PC-3 (cell line): ENCODE results near the gene ATP5PD. TPM values are rescaled to one million over a fixed set of nuclear protein-coding genes. Genes with fewer than 3 reads are reported as not detected.
"Not testable (repeated sequence)": the region's sequence is repeated elsewhere in the genome, so short reads cannot be mapped to it uniquely, and the experiment has no call there.

Source experiments
- ATAC-seq: fragments of 200-7000 bp; cut with Tn5 transposase; 2 replicates; pipeline ENCODE4 v1.9.1; 2020; ENCODE audit warnings: mild to moderate bottlenecking, moderate library complexity
- BruUV-seq: library from RNA; stranded (reverse); fragments of 400-500 nt; replicated peaks from 2 replicates; lab custom pipeline; 2021; lab: Mats Ljungman, UMichigan
- CTCF ChIA-PET: fragments of 300-600 bp; sonication (Branson Sonifier 250); formaldehyde crosslinking; loops from one replicate; lab custom pipeline; 2022; ENCODE audit warnings: antibody characterized with exemption; lab: Charles Lee
- POLR2A ChIA-PET: fragments of 300-600 bp; sonication (Branson Sonifier 250); formaldehyde crosslinking; loops from one replicate; lab custom pipeline; 2022; ENCODE audit warnings: antibody characterized with exemption; ENCODE audit not compliant: unreplicated experiment; lab: Charles Lee
- DNase-seq: peaks from one replicate; pipeline ENCODE4 v3.0.0-alpha.2; 2015
- H2AFZ ChIP-seq: fragments of 300-600 bp; sonication (generic); 2 replicates; pipeline ENCODE4 v1.6.0; 2016; ENCODE audit warnings: antibody characterized with exemption, low read length
- H3F3A ChIP-seq: fragments of 300-600 bp; sonication (generic); one replicate; pipeline ENCODE4 v1.6.0; 2017; ENCODE audit warnings: antibody characterized with exemption, low read length, control low read depth, mild to moderate bottlenecking; ENCODE audit not compliant: unreplicated experiment
- H3K27ac ChIP-seq: fragments of 300-600 bp; sonication (generic); 2 replicates; pipeline ENCODE4 v1.5.1; 2016; ENCODE audit warnings: mild to moderate bottlenecking, low read length
- H3K27me3 ChIP-seq: fragments of 300-600 bp; sonication (generic); 2 replicates; pipeline ENCODE4 v1.6.1; 2016; ENCODE audit warnings: low read length, mixed read lengths
- H3K36me3 ChIP-seq: fragments of 300-600 bp; sonication (generic); 2 replicates; pipeline ENCODE4 v1.6.1; 2016; ENCODE audit warnings: low read depth, mixed run types, low read length, mixed read lengths
- H3K4me1 ChIP-seq: fragments of 300-600 bp; sonication (generic); 2 replicates; pipeline ENCODE4 v1.5.1; 2016; ENCODE audit warnings: low read length; ENCODE audit not compliant: insufficient read depth
- H3K4me2 ChIP-seq: fragments of 300-600 bp; sonication (generic); 2 replicates; pipeline ENCODE4 v1.6.0; 2016; ENCODE audit warnings: low read length
- H3K4me3 ChIP-seq: fragments of 300-600 bp; sonication (generic); 2 replicates; pipeline ENCODE4 v1.5.1; 2016; ENCODE audit warnings: mild to moderate bottlenecking, low read length, mixed read lengths
- H3K79me2 ChIP-seq: fragments of 300-600 bp; sonication (generic); 2 replicates; pipeline ENCODE4 v1.6.1; 2017; ENCODE audit warnings: low read length, mixed read lengths
- H3K9ac ChIP-seq: fragments of 300-600 bp; sonication (generic); 2 replicates; pipeline ENCODE4 v1.6.0; 2016; ENCODE audit warnings: mild to moderate bottlenecking, low read length
- H3K9me2 ChIP-seq: fragments of 300-600 bp; sonication (generic); replicated peaks from 2 replicates; pipeline ENCODE4 v1.6.1; 2016; ENCODE audit warnings: mixed run types, low read length, mixed read lengths
- H3K9me3 ChIP-seq: fragments of 300-600 bp; sonication (generic); 2 replicates; pipeline ENCODE4 v1.6.1; 2016; ENCODE audit warnings: low read length, mixed read lengths
- H4K20me1 ChIP-seq: fragments of 300-600 bp; sonication (generic); 2 replicates; pipeline ENCODE4 v1.6.1; 2016; ENCODE audit warnings: low read length, mixed read lengths
- CTCF ChIP-seq: fragments of 300-600 bp; sonication (generic); conservative IDR thresholded peaks from 2 replicates; pipeline ENCODE4 v1.5.1; 2017; ENCODE audit warnings: antibody characterized with exemption, low read depth, mild to moderate bottlenecking, low read length
- EZH2 ChIP-seq: fragments of 300-600 bp; sonication (generic); IDR thresholded peaks from one replicate; pipeline ENCODE4 v1.6.1; 2017; ENCODE audit warnings: antibody characterized with exemption, mild to moderate bottlenecking, low read length; ENCODE audit not compliant: unreplicated experiment
- EZH2phosphoT487 ChIP-seq: fragments of 300-600 bp; sonication (generic); IDR thresholded peaks from 2 replicates; pipeline ENCODE4 v1.6.1; 2018; ENCODE audit warnings: mild to moderate bottlenecking, antibody characterized with exemption, low read length, borderline replicate concordance
- intact Hi-C: fragments of 100-400 bp; cut with micrococcal nuclease; formaldehyde crosslinking; loops from 2 replicates; pipeline ENCODE4 v1.9.0; 2023
- total RNA-seq: library from RNA; depleted of rRNA; stranded (reverse); fragments of >200 nt; gene quantifications from 2 replicates; pipeline ENCODE4 v1.2.3, GENCODE V29; 2014

The ATP5PD gene
- total RNA-seq, 1 experiment from 2014 or later, result 361 TPM

DNA sequence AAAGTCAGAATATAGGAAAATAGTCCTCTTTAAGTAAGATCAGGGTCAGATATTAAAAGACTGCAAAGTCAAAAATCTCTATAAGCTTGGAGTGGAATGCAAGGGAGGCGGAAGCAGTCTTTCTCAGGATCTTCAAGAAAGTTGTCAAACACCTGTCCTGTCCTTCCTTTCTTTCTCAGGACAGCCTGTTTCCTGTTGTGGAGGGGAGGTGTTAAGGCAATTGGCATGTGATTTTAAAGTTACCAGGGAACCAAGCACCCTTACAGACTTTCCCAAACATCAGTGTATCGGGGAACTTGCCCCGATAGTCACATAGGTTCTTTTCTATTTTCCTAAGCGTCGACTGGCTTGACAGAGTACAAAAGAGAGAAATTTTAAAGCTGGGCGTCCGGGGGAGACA lies 2.1 kb downstream of the ATP5PD start:
- peaks cover 24% of the 10 kb centered on the region for H3K36me3 ChIP-seq
- no peak overlapping the region for H3K4me2 ChIP-seq
- H3K9ac ChIP-seq, result no peak overlapping the region
- H3F3A ChIP-seq, result no peaks in the 10 kb centered on the region
- no peak overlapping the region for H3K27ac ChIP-seq
- no peaks in the 10 kb centered on the region for H4K20me1 ChIP-seq
- intact Hi-C loops, result no loop called here
- no peak for DNase-seq
- H3K27me3 ChIP-seq, result no peaks in the 10 kb centered on the region
- no peaks in the 10 kb centered on the region for H3K9me2 ChIP-seq
- no peak for TF ChIP-seq EZH2
- TF ChIP-seq EZH2phosphoT487, result no peak
- TF ChIP-seq CTCF, result no peak
- ChIA-PET POLR2A (no interaction called here), CTCF (no interaction called here)
- no peak for ATAC-seq
- no peaks in the 10 kb centered on the region for H3K9me3 ChIP-seq
- H3K4me3 ChIP-seq, result no peak overlapping the region
- peaks cover 13% of the 10 kb centered on the region for H3K4me1 ChIP-seq
- H3K79me2 ChIP-seq, result peaks cover 48% of the 10 kb centered on the region
- H2AFZ ChIP-seq, result no peak overlapping the region
- no TSS peak for BruUV-seq

- H3K27ac ChIP-seq, H4K20me1 ChIP-seq, H3K9me3 ChIP-seq, H3F3A ChIP-seq, H3K4me1 ChIP-seq, BruUV-seq, CTCF ChIA-PET, H3K9ac ChIP-seq, DNase-seq, ATAC-seq, H2AFZ ChIP-seq, H3K27me3 ChIP-seq, H3K4me2 ChIP-seq, POLR2A ChIA-PET, H3K4me3 ChIP-seq, intact Hi-C loops, H3K9me2 ChIP-seq: not testable (repeated sequence)
- Histone ChIP-seq H3K36me3 (peaks cover 31% of the 10 kb centered on the region), H3K79me2 (peaks cover 39% of the 10 kb centered on the region)
These were observed 3.0 kb downstream of the ATP5PD start for GRCh38 chr17:75043789-75044188.

GRCh38 chr17:75041656-75042280 lies 5.0 kb downstream of the ATP5PD start:
- TF ChIP-seq CTCF, result no peak
- no peak for TF ChIP-seq EZH2
- TF ChIP-seq EZH2phosphoT487, result no peak
- Histone ChIP-seq H3F3A (no peaks in the 10 kb centered on the region), H3K4me1 (peaks cover 7% of the 10 kb centered on the region), H3K9ac (no peak overlapping the region), H3K27ac (no peak overlapping the region), H3K9me2 (no peaks in the 10 kb centered on the region), H3K4me3 (no peak overlapping the region), H3K79me2 (peaks cover 23% of the 10 kb centered on the region), H3K9me3 (no peaks in the 10 kb centered on the region), H3K4me2 (no peak overlapping the region), H3K36me3 (peaks cover 33% of the 10 kb centered on the region), H2AFZ (no peak overlapping the region), H4K20me1 (no peaks in the 10 kb centered on the region), H3K27me3 (no peaks in the 10 kb centered on the region)
- ATAC-seq (no peak), DNase-seq (no peak)
- intact Hi-C loops, result no loop called here
- POLR2A ChIA-PET, result no interaction called here
- BruUV-seq, result no TSS peak
- CTCF ChIA-PET, result no interaction called here
